Panc1 (cell line): ENCODE measurements around the gene SNCG.

Experiments used
- POLR2AphosphoS5 ChIP-seq: IDR thresholded peaks from 2 replicates; pipeline ENCODE4 v1.6.1; 2012; ENCODE audit warnings: mild to moderate bottlenecking, low read depth, low read length, moderate library complexity
- TCF7L2 ChIP-seq: IDR thresholded peaks from 2 replicates; pipeline ENCODE4 v1.6.1; 2011; ENCODE audit warnings: mild to moderate bottlenecking, low read depth, low read length, inconsistent platforms
- TF ChIP-seq, protein P1 (sequence below): fragments of 450-650 bp; IDR thresholded peaks from 2 replicates; pipeline ENCODE4 v1.5.1; 2017; ENCODE audit warnings: mild to moderate bottlenecking

GRCh38 chr10:86918022-86918471 lies 40.4 kb upstream of the SNCG start:
- TF ChIP-seq, protein P1, sequence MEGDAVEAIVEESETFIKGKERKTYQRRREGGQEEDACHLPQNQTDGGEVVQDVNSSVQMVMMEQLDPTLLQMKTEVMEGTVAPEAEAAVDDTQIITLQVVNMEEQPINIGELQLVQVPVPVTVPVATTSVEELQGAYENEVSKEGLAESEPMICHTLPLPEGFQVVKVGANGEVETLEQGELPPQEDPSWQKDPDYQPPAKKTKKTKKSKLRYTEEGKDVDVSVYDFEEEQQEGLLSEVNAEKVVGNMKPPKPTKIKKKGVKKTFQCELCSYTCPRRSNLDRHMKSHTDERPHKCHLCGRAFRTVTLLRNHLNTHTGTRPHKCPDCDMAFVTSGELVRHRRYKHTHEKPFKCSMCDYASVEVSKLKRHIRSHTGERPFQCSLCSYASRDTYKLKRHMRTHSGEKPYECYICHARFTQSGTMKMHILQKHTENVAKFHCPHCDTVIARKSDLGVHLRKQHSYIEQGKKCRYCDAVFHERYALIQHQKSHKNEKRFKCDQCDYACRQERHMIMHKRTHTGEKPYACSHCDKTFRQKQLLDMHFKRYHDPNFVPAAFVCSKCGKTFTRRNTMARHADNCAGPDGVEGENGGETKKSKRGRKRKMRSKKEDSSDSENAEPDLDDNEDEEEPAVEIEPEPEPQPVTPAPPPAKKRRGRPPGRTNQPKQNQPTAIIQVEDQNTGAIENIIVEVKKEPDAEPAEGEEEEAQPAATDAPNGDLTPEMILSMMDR: no peak
- TF ChIP-seq POLR2AphosphoS5 (no peak), TCF7L2 (no peak)
